ENCODE data around the gene ADAMTS8.

Gene ADAMTS8

GRCh38 chr11:130420478-130421198, 7.8 kb downstream of the ADAMTS8 start:
- DNase-seq, result no peak

GRCh38 chr11:130418756-130419155, 9.7 kb downstream of the ADAMTS8 start:
- DNase-seq, result peak in 1 of 56 donors; percentile 5

- peak in 46 of 56 donors; percentile 13 to 83 (median 50) for DNase-seq
Observed at GRCh38 chr11:130418210-130418609, 10.2 kb downstream of the ADAMTS8 start.

GRCh38 chr11:130416906-130417305, 11.5 kb downstream of the ADAMTS8 start:
- DNase-seq, result no peak

- DNase-seq, result no peak
Observed at GRCh38 chr11:130416530-130416882, 11.9 kb downstream of the ADAMTS8 start.

GRCh38 chr11:130415731-130416529, 12.5 kb downstream of the ADAMTS8 start:
- DNase-seq, result peak in 9 of 56 donors; percentile 8 to 50 (median 25)

- no peak for DNase-seq
Observed at GRCh38 chr11:130414107-130415080, 14.0 kb downstream of the ADAMTS8 start.

GRCh38 chr11:130413405-130414106, 14.9 kb downstream of the ADAMTS8 start:
- DNase-seq, result peak in 9 of 56 donors; percentile 8 to 34 (median 12)

GRCh38 chr11:130411223-130411622, 17.2 kb downstream of the ADAMTS8 start:
- DNase-seq, result no peak

GRCh38 chr11:130409594-130410388, 18.6 kb downstream of the ADAMTS8 start:
- DNase-seq, result peak in 2 of 56 donors; percentile 26

- DNase-seq, result no peak
Observed at GRCh38 chr11:130408901-130409300, 19.5 kb downstream of the ADAMTS8 start.

- no peak for DNase-seq
Observed at GRCh38 chr11:130408401-130408890, 20.0 kb downstream of the ADAMTS8 start.

GRCh38 chr11:130407978-130408377, 20.4 kb downstream of the ADAMTS8 start:
- DNase-seq, result peak in 1 of 56 donors; percentile 46

- no peak for DNase-seq
Observed at GRCh38 chr11:130405428-130405827, 23.0 kb downstream of the ADAMTS8 start.

- no peak for DNase-seq
Observed at GRCh38 chr11:130404727-130405126, 23.7 kb downstream of the ADAMTS8 start.

- no peak for DNase-seq
Observed at GRCh38 chr11:130403967-130404366, 24.4 kb downstream of the ADAMTS8 start.

- peak in 40 of 56 donors; percentile 13 to 74 (median 44) for DNase-seq
Observed at GRCh38 chr11:130403271-130403804, 25.1 kb downstream of the ADAMTS8 start.

GRCh38 chr11:130402570-130402969, 25.8 kb downstream of the ADAMTS8 start:
- DNase-seq, result no peak

GRCh38 chr11:130400781-130401483, 27.5 kb downstream of the ADAMTS8 start:
- DNase-seq, result no peak
